Erythroblast (primary cell): ENCODE measurements around the gene COBL.

Experiments
- DNase-seq, 2 experiments: peaks; one replicate each; lab custom pipeline; 2025; lab: John Stamatoyannopoulos, UW
- GATA1 ChIP-seq: IDR thresholded peaks from 2 replicates; pipeline ENCODE4 v1.6.1; 2011; ENCODE audit warnings: low read depth, mild to moderate bottlenecking, control low read depth, low read length, moderate library complexity
- POLR2A ChIP-seq: IDR thresholded peaks from 2 replicates; pipeline ENCODE4 v1.6.1; 2011; ENCODE audit warnings: mild to moderate bottlenecking, low read length

The COBL gene

GRCh38 chr7:51344406-51345138, 28.0 kb upstream of the COBL start:
- DNase-seq: no peak
- TF ChIP-seq POLR2A (no peak), GATA1 (no peak)

- no peak for DNase-seq
- no peak for TF ChIP-seq POLR2A
- no peak for TF ChIP-seq GATA1
Observed at GRCh38 chr7:51340936-51341335, 24.3 kb upstream of the COBL start.

GRCh38 chr7:51340029-51340838, 23.6 kb upstream of the COBL start:
- TF ChIP-seq POLR2A (no peak), GATA1 (no peak)
- DNase-seq: no peak

- DNase-seq: no peak
- TF ChIP-seq GATA1: no peak
- no peak for TF ChIP-seq POLR2A
Observed at GRCh38 chr7:51335057-51335456, 18.4 kb upstream of the COBL start.

- DNase-seq: no peak
- TF ChIP-seq GATA1 (no peak), POLR2A (no peak)
Observed at GRCh38 chr7:51329696-51330263, 13.2 kb upstream of the COBL start.

- DNase-seq: no peak
Observed at GRCh38 chr7:51328351-51328801, 11.8 kb upstream of the COBL start.

GRCh38 chr7:51327287-51327717, 10.7 kb upstream of the COBL start:
- TF ChIP-seq POLR2A: no peak
- TF ChIP-seq GATA1: no peak
- no peak for DNase-seq

More at GRCh38 chr7:51328351-51328801, 11.8 kb upstream of the COBL start:
- TF ChIP-seq GATA1: no peak
- TF ChIP-seq POLR2A: no peak

GRCh38 chr7:51326656-51327286, 10.2 kb upstream of the COBL start:
- TF ChIP-seq GATA1: no peak
- no peak for TF ChIP-seq POLR2A
- DNase-seq: no peak

- no peak for DNase-seq
- TF ChIP-seq GATA1: no peak
- TF ChIP-seq POLR2A: no peak
Observed at GRCh38 chr7:51325908-51326307, 9.3 kb upstream of the COBL start.

- TF ChIP-seq GATA1: no peak
- no peak for DNase-seq
Observed at GRCh38 chr7:51325261-51325676, 8.7 kb upstream of the COBL start.

GRCh38 chr7:51324206-51324898, 7.7 kb upstream of the COBL start:
- no peak for TF ChIP-seq GATA1
- no peak for TF ChIP-seq POLR2A
- DNase-seq: no peak

- no peak for DNase-seq
- TF ChIP-seq GATA1 (no peak), POLR2A (no peak)
Observed at GRCh38 chr7:51321961-51322515, 5.4 kb upstream of the COBL start.
